OCI-M2 (cell line): ENCODE results near the gene OSM.
A peak's percentile ranks its signal among the peaks of the same experiment; 100 is the strongest.

ENCODE experiments used
- DNase-seq: peaks from one replicate; lab custom pipeline; 2025; ENCODE audit not compliant: unreplicated experiment; lab: John Stamatoyannopoulos, UW

OSM gene

GRCh38 chr22:30297991-30298701 lies 31.5 kb upstream of the OSM start:
- DNase-seq: no peak

- no peak for DNase-seq
Observed at GRCh38 chr22:30297276-30297990, 30.8 kb upstream of the OSM start.

GRCh38 chr22:30296833-30297232 lies 30.2 kb upstream of the OSM start:
- DNase-seq: no peak

- DNase-seq: no peak
Observed at GRCh38 chr22:30296324-30296723, 29.7 kb upstream of the OSM start.

- no peak for DNase-seq
Observed at GRCh38 chr22:30295576-30295975, 28.9 kb upstream of the OSM start.

- no peak for DNase-seq
Observed at GRCh38 chr22:30294830-30295229, 28.2 kb upstream of the OSM start.

- no peak for DNase-seq
Observed at GRCh38 chr22:30294066-30294465, 27.4 kb upstream of the OSM start.

- DNase-seq: no peak
Observed at GRCh38 chr22:30293026-30293425, 26.4 kb upstream of the OSM start.

GRCh38 chr22:30292069-30292970 lies 25.7 kb upstream of the OSM start:
- no peak for DNase-seq

GRCh38 chr22:30291058-30291892 lies 24.6 kb upstream of the OSM start:
- DNase-seq: no peak

- no peak for DNase-seq
Observed at GRCh38 chr22:30290342-30291057, 23.8 kb upstream of the OSM start.

GRCh38 chr22:30289980-30290313 lies 23.3 kb upstream of the OSM start:
- DNase-seq: no peak

- DNase-seq: peak; percentile 68
Observed at GRCh38 chr22:30289141-30289979, 22.7 kb upstream of the OSM start, which contains the start of gene CASTOR1. CASTOR1 (minus strand) TSS chr22:30289505; CDS start chr22:30289497, 8 bp downstream.

GRCh38 chr22:30288419-30289140 lies 21.9 kb upstream of the OSM start:
- DNase-seq: no peak

GRCh38 chr22:30287648-30288418 lies 21.2 kb upstream of the OSM start:
- no peak for DNase-seq

- no peak for DNase-seq
Observed at GRCh38 chr22:30286813-30287647, 20.4 kb upstream of the OSM start.

- no peak for DNase-seq
Observed at GRCh38 chr22:30286331-30286730, 19.7 kb upstream of the OSM start.
